ENCODE measurements around the gene SGSH. TPM values are rescaled to one million over a fixed set of nuclear protein-coding genes. Genes with fewer than 3 reads are reported as not detected.

Gene SGSH
- total RNA-seq, 1 experiment from 2014 or later, result 10.2 TPM

Other genes starting within 250 kb of the SGSH start
- 81.8 and 95.8 TPM in 2 replicates for gene TBC1D16, start 184.5 kb downstream of the SGSH start, total RNA-seq (2014; rRNA removed; shearing (Covaris generic))
- gene CCDC40, start 183.7 kb downstream of the SGSH start, total RNA-seq (2014; rRNA removed; shearing (Covaris generic)), result 3.8 and 4.2 TPM in 2 replicates
- 68.4 and 78.4 TPM in 2 replicates for gene GAA, start 118.8 kb downstream of the SGSH start, total RNA-seq (2014; rRNA removed; shearing (Covaris generic))
- gene EIF4A3, start 73.2 kb downstream of the SGSH start, total RNA-seq (2014; rRNA removed; shearing (Covaris generic)), result 126 and 138 TPM in 2 replicates
- 0.11 and 0.55 TPM in 2 replicates for gene CARD14, start 50.3 kb downstream of the SGSH start, total RNA-seq (2014; rRNA removed; shearing (Covaris generic))
- 19.4 and 20.6 TPM in 2 replicates for gene SLC26A11, start 94 bp upstream of the SGSH start, total RNA-seq (2014; rRNA removed; shearing (Covaris generic))
- gene RNF213, start 40.5 kb upstream of the SGSH start, total RNA-seq (2014; rRNA removed; shearing (Covaris generic)), result 29.4 and 48.8 TPM in 2 replicates
- gene ENDOV, start 194.8 kb upstream of the SGSH start, total RNA-seq (2014; rRNA removed; shearing (Covaris generic)), result 17.1 and 26.0 TPM in 2 replicates